Activated CD4-positive, alpha-beta T cell treated with anti-CD3 and anti-CD28 coated beads, Interleukin-2, Interleukin-4, amounts not matched to agents 100 ng/mL and 50 ng/mL, durations not matched to agents 16 hours and 8 hours (primary cell): ENCODE data around the gene ITPR1.

Experiments
- DNase-seq: peaks from one replicate; pipeline ENCODE4 v3.0.0-alpha.2; 2020; ENCODE audit warnings: low spot score

Gene ITPR1

DNA sequence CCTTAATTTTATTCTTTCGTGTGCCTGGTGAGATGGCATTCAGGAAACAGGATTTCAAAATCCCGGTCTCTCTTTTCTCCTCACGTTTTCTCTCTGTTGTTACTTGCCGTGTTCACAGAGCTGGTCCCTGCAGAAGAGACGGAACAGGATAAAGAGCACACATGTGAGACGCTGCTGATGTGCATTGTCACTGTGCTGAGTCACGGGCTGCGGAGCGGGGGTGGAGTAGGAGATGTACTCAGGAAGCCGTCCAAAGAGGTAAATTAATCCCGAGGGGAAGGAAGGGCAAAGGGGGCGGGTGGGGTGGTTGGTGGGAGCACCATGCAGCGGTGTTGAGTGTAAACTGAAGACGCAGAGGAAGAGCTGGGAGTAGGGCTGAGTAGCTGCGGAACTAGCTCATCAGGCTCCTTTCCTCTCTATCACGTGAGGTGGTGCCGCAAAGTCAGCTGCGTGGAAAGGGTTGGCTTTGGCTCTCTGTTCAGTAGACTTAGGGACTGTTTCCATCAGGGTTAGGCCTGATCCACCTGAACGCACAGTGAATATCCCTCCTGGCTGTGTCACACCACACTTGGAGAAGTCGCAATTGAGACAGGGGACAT is 321.3 kb downstream of the ITPR1 start:
- DNase-seq = no peak

DNA sequence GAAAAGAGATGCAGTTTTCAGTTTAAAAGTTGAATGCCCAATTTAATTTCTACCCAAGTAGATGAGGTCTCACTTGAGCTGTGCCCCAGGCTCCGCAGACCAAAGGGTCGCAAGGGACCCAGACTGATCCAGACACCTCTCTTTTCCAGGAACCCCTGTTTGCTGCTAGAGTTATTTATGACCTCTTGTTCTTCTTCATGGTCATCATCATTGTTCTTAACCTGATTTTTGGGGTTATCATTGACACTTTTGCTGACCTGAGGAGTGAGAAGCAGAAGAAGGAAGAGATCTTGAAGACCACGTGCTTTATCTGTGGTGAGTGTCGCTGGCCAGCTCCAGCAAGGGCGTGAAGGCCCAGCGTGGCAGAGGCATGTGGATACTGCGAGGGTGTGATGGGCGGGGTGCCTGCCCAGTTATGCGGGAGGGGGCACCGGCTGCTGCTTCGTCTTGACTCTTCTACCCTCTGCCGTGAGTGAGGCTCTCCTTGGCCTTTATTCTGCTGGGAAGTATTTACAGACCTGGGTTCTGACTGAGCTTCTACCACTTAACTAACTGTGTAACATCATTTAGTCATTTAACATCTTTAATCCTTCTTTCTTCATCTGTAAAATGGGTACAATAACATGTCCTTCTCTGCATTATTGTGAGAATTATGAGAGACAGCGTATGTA is 321.9 kb downstream of the ITPR1 start:
- DNase-seq = no peak

- no peak for DNase-seq
Observed at GRCh38 chr3:4816306-4816705, 323.2 kb downstream of the ITPR1 start.

GRCh38 chr3:4816718-4817117 is 323.6 kb downstream of the ITPR1 start:
- DNase-seq = no peak

GRCh38 chr3:4817128-4817527 is 324.0 kb downstream of the ITPR1 start:
- no peak for DNase-seq

- DNase-seq = no peak
Observed at GRCh38 chr3:4818164-4818563, 325.0 kb downstream of the ITPR1 start.

DNA sequence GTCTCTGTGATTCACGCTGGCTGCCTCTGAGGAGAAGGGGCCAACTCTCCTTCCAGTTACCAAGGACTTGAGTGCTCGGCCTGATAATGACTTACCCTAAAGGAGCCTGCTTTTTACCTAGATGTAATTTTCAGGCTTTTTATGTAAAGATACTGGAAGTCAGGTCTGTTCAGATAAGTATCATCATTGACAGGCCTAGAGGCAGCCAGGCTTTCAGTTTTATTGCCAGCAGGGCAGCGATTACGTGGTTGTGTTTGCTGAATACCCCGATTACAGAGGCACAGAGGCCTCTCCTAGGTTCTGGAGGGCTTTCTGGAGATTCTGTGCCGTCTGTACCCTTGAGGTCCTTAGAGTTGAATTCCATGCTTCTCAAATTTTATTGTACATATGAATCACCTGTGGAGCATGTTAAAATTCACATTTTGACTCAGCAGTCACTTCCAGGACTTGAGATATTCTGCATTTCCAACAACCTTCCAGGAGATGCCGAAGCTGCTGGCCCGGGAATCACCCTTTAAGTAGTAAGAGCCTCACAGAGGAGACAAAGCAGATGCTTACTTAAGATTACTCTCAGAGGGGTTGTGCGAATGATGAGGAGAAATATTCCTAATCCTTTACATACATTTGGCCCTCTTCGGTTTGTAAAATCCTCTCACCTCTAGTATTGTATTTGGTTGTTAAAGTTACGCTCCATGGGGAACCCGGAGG is 326.0 kb downstream of the ITPR1 start:
- no peak for DNase-seq

DNA sequence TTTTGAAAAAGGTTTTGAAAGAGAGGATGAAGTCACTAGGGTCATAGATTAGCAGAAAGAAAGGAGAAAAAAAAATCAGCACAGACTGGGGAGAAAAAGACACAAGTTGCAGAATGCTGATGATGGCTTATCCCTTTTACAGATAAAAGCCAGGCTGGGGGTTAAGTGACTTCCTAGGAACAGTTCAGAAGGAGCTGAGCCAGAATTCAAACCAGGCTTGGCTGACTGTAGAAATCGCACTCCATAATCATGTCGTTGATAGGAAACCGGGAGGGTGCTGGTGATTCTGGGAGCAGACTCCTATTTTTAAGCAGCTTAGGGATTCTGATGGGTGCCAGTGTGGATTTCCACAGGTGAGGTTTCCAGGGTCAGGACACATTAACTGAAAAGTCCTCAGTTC is 326.6 kb downstream of the ITPR1 start:
- no peak for DNase-seq

DNA sequence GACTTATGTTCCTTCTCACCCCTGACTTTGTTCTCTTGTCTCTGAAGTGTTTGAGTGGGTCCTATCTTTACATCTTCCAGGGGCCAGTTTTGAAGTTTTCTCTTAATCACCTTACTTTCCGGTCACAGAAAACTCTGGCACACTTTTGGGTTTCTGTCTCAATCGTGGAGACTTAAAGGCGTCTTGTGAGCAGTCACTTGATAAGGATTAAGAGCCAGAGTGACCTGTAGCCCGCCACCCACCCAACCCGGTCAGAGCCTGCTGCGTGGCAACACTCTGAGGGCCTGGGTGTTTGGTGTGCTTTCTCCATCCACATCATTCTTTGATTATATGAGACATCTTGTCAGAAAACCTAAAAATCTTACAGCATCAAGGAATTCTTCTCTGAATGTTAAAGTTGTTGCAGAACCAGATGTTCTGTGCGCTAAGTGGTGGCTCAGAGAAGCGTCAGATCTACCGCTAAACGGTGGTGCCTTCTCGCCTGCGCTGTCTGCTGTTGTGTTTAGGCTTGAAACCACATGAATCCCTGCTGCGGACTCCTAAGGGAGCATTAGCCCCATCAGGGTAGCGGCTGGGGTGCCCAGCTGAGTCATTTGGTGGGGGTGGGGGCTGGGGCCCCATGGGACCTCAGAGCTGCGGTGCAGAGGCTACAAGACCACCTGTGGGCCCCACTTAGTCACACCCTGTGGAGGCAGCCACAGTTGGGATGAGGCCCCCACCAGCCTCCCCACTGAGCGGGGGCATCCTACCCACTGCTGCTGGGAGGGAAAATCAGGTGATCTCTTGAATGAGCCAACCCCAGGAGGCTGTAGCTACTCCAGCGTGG is 327.4 kb downstream of the ITPR1 start:
- DNase-seq = no peak

GRCh38 chr3:4821338-4821737 is 328.2 kb downstream of the ITPR1 start:
- no peak for DNase-seq

GRCh38 chr3:4821975-4822374 is 328.8 kb downstream of the ITPR1 start:
- peak; percentile 78 for DNase-seq

DNA sequence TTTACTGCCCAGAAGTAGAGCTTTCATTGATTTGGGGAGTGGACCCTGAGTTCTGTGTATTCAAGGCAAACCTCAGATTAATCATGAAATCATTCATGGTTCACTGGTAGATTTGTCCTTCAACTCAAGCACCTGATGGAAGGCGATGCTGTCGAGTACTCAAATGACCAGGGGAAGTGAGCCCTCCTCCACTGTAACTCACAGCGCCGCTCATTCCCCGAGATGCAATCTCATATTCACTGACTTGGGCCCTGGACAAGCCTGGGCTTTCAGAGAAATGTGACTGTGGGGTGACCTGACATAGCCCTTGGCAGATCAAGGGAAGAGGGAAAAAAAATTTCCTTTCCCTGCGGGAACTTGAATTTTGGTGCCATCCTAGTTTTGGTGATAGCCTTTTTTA is 329.4 kb downstream of the ITPR1 start:
- DNase-seq = no peak

DNA sequence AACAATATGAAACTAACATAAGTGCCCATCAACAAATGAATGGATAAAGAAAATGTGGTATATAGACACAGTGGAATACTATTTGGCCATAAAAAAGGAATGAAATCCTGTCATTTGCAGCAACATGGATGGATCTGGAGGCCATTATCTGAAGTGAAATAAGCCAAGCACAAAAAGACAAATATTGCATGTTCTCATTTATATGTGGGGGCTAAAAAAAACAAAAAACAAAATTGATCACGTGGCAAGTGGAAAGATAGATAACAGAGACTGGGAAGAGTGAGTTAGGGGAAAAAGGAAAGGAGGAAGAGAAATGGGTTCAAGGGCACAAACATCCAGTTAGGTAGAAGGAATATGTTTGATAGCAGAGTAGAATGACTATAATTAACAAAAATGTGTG is 330.2 kb downstream of the ITPR1 start:
- no peak for DNase-seq

- no peak for DNase-seq
Observed at GRCh38 chr3:4823986-4824925, 331.1 kb downstream of the ITPR1 start.

- no peak for DNase-seq
Observed at GRCh38 chr3:4824926-4825325, 331.8 kb downstream of the ITPR1 start.

- DNase-seq = no peak
Observed at GRCh38 chr3:4825436-4826236, 332.5 kb downstream of the ITPR1 start.

DNA sequence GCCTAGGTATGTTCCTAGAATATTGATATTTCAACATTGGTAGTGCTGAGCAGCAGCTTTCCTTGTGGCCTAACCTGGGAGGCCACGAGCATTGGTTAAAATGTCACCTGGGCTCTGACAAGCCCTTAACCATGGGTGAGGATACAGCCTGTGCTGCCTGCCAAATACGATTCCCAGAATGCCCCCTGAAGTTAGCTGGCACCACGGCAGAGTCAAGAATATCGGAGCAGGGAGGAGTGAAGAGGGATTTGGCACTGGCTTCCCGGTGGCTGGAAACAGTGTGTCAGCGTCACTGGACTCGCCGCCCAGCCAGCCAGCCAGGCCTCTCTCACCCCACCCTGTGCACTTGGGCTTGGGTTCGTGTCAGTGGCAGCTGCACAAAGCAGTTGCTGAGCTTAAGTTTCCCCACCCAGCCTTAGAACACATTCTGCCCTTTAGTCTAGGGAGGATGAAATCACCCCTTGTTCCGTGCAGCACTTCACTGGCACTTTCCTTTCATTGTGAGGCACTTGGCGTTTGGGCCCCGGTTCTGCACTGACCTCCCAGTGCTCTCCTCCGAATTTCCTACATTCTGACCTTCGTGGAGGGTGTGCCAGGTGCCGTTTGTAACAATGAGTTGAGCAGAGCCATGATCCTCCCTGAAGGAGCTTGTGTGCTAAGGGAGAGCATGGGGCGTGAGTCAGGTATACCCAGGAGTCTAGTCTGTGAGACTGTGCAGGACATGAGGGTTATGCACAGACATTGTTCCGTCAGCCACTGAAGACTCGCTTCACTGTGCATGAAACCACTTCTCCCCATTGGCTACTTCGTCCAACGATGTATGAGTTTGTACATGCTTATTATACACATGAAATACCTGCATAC is 333.3 kb downstream of the ITPR1 start:
- DNase-seq = no peak

- DNase-seq = no peak
Observed at GRCh38 chr3:4827767-4828166, 334.6 kb downstream of the ITPR1 start.

DNA sequence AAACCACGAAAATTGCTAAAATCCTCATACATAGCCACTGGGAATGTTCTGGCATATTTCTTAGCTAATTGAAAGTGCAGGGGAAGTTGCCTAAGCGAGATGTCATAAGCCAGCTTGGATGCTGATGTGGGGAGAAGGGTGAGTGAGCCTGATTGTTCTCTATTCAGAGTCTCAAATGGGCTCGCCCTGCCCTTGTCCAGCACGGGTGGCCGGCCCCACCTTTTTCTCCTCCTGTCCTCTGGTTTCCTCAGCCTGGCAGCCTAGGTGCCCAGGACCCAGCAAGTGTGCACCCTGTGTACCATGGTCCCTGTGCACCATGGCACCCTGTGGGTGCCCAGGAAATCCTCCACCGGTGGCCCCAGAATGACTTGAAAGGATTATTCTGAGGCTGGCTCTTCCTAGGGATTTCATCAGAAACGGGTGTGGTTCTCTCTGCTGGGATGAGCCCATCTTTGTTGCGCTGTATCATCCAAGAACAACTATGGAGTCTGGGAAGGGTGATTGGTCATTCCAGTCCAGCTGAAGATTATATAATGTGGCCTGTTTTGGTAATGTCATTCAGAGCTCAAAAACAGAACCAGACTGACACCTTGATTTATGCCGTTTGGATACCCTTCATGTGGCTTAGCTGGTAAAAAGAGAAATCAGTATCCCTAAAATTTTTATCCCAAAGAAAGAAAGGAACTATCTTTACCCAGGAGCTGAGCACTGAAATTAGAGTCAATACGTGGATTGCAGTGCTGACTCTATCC is 335.3 kb downstream of the ITPR1 start:
- DNase-seq = no peak
